Esophagus muscularis mucosa (tissue), 3 donors: Measurements from ENCODE around the gene LUC7L.

Experiments used
- POLR2A ChIP-seq: fragments of 450-650 bp; IDR thresholded peaks from one replicate; pipeline ENCODE4 v1.6.1; 2017; ENCODE audit warnings: antibody characterized with exemption, moderate library complexity, mild to moderate bottlenecking, low read depth
- POLR2AphosphoS5 ChIP-seq, 2 donors: sonication (generic); formaldehyde crosslinking; IDR thresholded peaks; one replicate each; pipeline ENCODE4 v1.6.1; 2017; ENCODE audit warnings: antibody characterized with exemption in 2 of 2
- TF ChIP-seq, protein P1 (sequence below), 3 experiments: fragments of 200-600 bp in 2 of 3; fragments of 450-650 bp in 1 of 3; sonication (generic) in 2 of 3; IDR thresholded peaks; one replicate each; pipeline ENCODE4 v1.5.1; 2017 to 2019; ENCODE audit warnings: antibody characterized with exemption in 3 of 3, mild to moderate bottlenecking in 2 of 3, moderate library complexity in 1 of 3

DNA sequence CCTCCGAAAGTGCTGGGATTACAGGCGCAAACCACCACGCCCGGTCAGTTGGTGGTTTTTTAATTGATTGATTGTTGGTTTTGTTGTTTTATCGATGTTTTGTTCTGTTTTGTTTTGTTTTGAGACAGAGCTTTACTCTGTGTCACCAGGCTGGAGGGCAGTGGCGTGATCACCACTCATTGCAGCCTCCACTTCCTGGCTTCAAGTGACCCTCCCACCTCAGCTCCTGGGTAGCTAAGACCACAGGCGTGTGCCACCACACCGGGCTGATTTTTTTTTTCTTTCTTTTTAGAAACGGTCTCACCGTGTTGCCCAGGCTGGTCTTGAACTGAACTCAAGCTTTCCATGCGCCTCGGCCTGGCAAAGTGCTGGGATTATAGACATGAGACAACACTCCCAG lies 17.8 kb upstream of the LUC7L start:
- TF ChIP-seq, protein P1, sequence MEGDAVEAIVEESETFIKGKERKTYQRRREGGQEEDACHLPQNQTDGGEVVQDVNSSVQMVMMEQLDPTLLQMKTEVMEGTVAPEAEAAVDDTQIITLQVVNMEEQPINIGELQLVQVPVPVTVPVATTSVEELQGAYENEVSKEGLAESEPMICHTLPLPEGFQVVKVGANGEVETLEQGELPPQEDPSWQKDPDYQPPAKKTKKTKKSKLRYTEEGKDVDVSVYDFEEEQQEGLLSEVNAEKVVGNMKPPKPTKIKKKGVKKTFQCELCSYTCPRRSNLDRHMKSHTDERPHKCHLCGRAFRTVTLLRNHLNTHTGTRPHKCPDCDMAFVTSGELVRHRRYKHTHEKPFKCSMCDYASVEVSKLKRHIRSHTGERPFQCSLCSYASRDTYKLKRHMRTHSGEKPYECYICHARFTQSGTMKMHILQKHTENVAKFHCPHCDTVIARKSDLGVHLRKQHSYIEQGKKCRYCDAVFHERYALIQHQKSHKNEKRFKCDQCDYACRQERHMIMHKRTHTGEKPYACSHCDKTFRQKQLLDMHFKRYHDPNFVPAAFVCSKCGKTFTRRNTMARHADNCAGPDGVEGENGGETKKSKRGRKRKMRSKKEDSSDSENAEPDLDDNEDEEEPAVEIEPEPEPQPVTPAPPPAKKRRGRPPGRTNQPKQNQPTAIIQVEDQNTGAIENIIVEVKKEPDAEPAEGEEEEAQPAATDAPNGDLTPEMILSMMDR (IDR thresholded peaks at IDR 0.05): no peak
- no peak for TF ChIP-seq POLR2AphosphoS5 (IDR thresholded peaks at IDR 0.05)
- no peak for TF ChIP-seq POLR2A
